Prostate gland (tissue), 2 donors: ENCODE results near the gene SURF1. TPM values are rescaled to one million over a fixed set of nuclear protein-coding genes. Genes with fewer than 3 reads are reported as not detected.

Source experiments
- DNase-seq: peaks from one replicate; pipeline ENCODE4 v3.0.0-alpha.2; 2019; ENCODE audit warnings: low spot score
- H3K27ac ChIP-seq, 2 donors: fragments of 200-600 bp; sonication (generic); 2 replicates each; pipeline ENCODE4 v1.5.1; 2017 to 2019
- H3K27me3 ChIP-seq: fragments of 200-600 bp; sonication (generic); replicated peaks from 2 replicates; pipeline ENCODE4 v1.5.1; 2019; ENCODE audit not compliant: insufficient read depth
- H3K36me3 ChIP-seq, 2 donors: fragments of 200-600 bp; sonication (generic); 1 replicate in 1 of 2; 2 replicates in 1 of 2; pipeline versions ENCODE4 v1.5.1 to v1.8.1; 2017 to 2019
- H3K4me1 ChIP-seq: fragments of 200-600 bp; sonication (generic); replicated peaks from 2 replicates; pipeline ENCODE4 v1.5.1; 2019
- H3K4me3 ChIP-seq, 2 donors: fragments of 200-600 bp; sonication (generic); 2 replicates each; pipeline ENCODE4 v1.5.1; 2017 to 2019
- H3K9me3 ChIP-seq: fragments of 200-600 bp; sonication (generic); 2 replicates; pipeline ENCODE4 v1.5.1; 2017
- POLR2A ChIP-seq: fragments of 450-650 bp; IDR thresholded peaks from one replicate; pipeline ENCODE4 v1.6.1; 2016; ENCODE audit warnings: antibody characterized with exemption, mild to moderate bottlenecking
- POLR2AphosphoS5 ChIP-seq: sonication (generic); formaldehyde crosslinking; IDR thresholded peaks from one replicate; pipeline ENCODE4 v1.6.1; 2017; ENCODE audit warnings: antibody characterized with exemption
- WGBS: methylation state at CpG from one replicate; pipeline ENCODE4 v1.1.5; 2018; 5-methylcytosine and 5-hydroxymethylcytosine counted together
- intact Hi-C: fragments of 100-400 bp; cut with DNase I; formaldehyde crosslinking; loops from one replicate; pipeline ENCODE4 v1.14.2; 2022
- total RNA-seq, 2 donors: library from RNA; depleted of rRNA; stranded (reverse); fragments of >200 nt; gene quantifications; one replicate each; pipeline ENCODE4 v1.1.0, GENCODE V29; 2016
- TF ChIP-seq, protein P1 (sequence below), 4 experiments: fragments of 200-600 bp in 2 of 4; fragments of 450-650 bp in 2 of 4; sonication (generic) in 2 of 4; IDR thresholded peaks; 1 replicate in 3 of 4; 2 replicates in 1 of 4; pipeline ENCODE4 v1.5.1; 2016 to 2019; ENCODE audit warnings: antibody characterized with exemption in 4 of 4, mild to moderate bottlenecking in 2 of 4, moderate library complexity in 2 of 4

SURF1 gene
- total RNA-seq, 2 donors from 2014 or later = 53.3 to 73.8 TPM

DNA sequence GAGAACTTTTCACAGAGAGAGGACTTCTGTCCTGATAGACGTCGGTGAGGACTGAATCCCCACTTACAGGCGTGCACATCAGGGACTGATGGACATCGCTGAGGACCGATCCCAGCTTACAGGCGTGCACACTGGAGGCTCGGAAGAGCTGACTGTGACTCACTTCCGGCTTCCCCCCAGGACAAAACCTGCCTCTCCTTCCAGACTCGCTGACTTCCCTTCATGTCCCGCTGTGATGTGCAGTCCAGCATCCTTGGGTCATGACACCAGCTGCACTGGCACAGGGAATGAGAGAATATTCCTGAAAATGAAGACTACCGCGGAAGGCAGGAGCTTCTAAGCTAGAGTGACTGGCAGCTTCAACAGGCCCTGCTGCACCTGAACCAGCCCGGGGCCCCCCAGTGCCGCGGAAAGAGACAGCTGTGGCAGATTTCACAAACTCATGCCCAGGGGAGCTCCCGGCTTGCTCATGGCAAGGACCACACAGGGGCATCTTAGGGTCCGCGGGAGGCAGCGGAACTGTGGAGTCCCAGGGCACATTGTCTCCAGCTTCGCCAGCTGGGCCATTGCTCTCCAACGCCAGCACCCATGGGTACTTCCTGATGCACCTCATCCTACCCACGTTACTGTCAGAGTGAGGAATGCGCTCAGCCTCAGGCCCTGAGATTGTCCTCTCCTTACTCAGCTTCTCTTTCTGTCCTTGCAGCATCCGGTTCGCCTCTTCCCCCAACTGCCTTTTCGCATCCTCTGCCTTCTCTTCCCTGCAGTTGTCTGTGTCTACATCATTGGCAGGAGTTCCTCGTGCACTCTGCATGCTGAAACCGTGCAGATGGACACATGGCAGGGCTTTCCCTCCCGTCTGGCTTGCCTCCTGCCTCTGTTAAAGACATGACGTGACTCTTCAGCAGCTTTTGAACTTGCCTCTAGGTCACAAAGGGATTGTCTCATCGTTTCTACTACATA lies 49.8 kb downstream of the SURF1 start:
- Histone ChIP-seq H3K4me3 (no peak overlapping the region), H3K9me3 (no peaks in the 10 kb centered on the region), H3K4me1 (no peaks in the 10 kb centered on the region), H3K27me3 (no peaks in the 10 kb centered on the region), H3K27ac (no peak overlapping the region), H3K36me3 (no peaks in the 10 kb centered on the region)
- WGBS = 81% methylated on average over 31 of the region's 31 CpGs
- DNase-seq = no peak
- no peak for TF ChIP-seq POLR2A
- no peak for TF ChIP-seq POLR2AphosphoS5
- TF ChIP-seq, protein P1, sequence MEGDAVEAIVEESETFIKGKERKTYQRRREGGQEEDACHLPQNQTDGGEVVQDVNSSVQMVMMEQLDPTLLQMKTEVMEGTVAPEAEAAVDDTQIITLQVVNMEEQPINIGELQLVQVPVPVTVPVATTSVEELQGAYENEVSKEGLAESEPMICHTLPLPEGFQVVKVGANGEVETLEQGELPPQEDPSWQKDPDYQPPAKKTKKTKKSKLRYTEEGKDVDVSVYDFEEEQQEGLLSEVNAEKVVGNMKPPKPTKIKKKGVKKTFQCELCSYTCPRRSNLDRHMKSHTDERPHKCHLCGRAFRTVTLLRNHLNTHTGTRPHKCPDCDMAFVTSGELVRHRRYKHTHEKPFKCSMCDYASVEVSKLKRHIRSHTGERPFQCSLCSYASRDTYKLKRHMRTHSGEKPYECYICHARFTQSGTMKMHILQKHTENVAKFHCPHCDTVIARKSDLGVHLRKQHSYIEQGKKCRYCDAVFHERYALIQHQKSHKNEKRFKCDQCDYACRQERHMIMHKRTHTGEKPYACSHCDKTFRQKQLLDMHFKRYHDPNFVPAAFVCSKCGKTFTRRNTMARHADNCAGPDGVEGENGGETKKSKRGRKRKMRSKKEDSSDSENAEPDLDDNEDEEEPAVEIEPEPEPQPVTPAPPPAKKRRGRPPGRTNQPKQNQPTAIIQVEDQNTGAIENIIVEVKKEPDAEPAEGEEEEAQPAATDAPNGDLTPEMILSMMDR (IDR thresholded peaks at IDR 0.05) = no peak
- intact Hi-C loops = no loop called here

DNA sequence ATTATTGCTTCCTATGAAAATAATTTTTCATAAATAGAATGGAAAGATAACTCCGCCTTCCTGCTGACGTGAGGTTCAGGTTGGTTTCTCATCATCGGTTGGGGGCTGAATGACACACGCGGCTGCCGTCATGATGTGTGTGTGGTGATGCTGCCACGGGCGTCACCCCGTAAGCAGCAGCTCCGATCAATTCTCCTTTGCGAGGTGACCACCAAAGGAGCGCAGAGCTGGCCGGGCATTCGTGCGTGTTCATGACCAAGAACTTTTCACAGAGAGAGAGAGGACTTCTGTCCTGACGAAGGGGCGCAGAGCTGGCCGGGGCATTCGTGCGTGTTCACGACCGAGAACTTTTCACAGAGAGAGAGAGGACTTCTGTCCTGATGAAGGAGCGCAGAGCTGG lies 50.6 kb downstream of the SURF1 start:
- no peak overlapping the region for H3K27ac ChIP-seq
- no peak for DNase-seq
- no peaks in the 10 kb centered on the region for H3K4me1 ChIP-seq
- intact Hi-C loops = no loop called here
- TF ChIP-seq, protein P1 (IDR thresholded peaks at IDR 0.05) = no peak
- TF ChIP-seq POLR2A (no peak), POLR2AphosphoS5 (no peak)
- no peaks in the 10 kb centered on the region for H3K9me3 ChIP-seq
- no peak overlapping the region for H3K4me3 ChIP-seq
- no peaks in the 10 kb centered on the region for H3K27me3 ChIP-seq
- WGBS = 78% methylated on average over 22 of the region's 23 CpGs
- no peaks in the 10 kb centered on the region for H3K36me3 ChIP-seq

DNA sequence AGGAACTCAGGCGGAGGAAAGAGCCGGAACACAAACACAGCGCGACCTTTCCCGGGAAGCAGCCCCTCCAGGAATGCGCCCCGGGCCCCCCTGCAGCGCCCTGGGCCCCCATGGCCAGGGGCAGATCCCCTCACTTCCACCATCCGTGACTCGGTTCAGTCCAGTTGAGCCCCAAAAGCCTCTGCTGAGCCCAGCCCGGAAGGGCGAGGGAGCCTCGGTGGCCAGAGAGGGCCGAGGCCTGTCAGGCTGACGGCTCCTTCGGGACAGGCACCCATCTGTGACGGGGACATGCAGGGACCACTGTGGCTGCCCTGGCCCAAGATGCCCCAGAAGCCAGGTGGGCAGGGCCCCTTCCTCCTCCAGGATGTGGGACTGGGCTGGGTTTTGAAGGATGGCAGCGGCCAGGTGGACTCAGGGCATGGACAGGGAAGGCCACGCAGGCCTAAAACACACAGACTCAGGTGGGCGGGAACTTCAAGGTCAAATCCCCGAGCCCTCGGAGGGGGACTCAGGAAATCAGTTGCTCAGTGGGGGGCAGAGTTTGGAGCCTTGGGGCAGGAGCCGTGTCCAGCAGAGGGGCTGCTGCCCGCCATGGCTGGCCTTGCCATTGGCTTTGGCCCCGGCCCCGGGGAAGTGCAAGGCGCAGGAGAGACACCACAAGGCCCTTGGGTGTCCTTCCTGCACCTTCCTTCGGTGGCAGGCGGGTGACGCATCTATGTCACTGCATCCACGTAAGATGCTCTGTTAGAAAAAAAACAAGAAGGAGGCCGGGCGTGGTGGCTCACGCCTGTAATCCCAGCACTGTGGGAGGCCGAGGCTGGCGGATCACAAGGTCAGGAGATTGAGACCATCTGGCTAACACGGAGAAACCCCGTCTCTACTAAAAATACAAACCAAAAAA lies 51.6 kb downstream of the SURF1 start:
- no peak for DNase-seq
- Histone ChIP-seq H3K4me3 (no peak overlapping the region), H3K27ac (no peak overlapping the region), H3K36me3 (no peaks in the 10 kb centered on the region), H3K9me3 (no peaks in the 10 kb centered on the region), H3K27me3 (no peaks in the 10 kb centered on the region), H3K4me1 (no peaks in the 10 kb centered on the region)
- 86% methylated on average over 32 of the region's 38 CpGs for WGBS
- intact Hi-C loops = no loop called here
- TF ChIP-seq, protein P1 (IDR thresholded peaks at IDR 0.05) = no peak
- TF ChIP-seq POLR2A (no peak), POLR2AphosphoS5 (no peak)

DNA sequence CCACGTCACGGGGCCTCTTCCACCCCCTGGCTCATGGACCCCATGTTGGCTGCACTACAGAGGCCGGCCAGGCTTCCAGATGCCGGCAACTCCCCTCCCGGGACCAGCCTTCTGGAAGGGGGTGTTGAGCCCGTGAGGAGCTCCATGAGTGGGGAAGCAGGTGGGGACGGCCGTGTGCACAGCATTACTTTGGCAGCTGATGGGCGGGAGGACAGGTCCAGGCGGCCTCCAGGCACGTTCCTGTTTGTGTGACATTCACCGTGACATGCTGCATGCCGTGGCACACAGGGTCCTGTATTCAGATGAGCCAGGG lies 52.2 kb downstream of the SURF1 start:
- Histone ChIP-seq H3K27me3 (no peaks in the 10 kb centered on the region), H3K27ac (no peak overlapping the region), H3K36me3 (no peaks in the 10 kb centered on the region), H3K9me3 (no peaks in the 10 kb centered on the region), H3K4me3 (no peak overlapping the region), H3K4me1 (no peaks in the 10 kb centered on the region)
- DNase-seq = no peak
- TF ChIP-seq, protein P1 (IDR thresholded peaks at IDR 0.05) = no peak
- TF ChIP-seq POLR2A (no peak), POLR2AphosphoS5 (no peak)
- intact Hi-C loops = no loop called here
- 34% methylated on average over 9 of the region's 13 CpGs for WGBS
